Fibroblast of skin of left biceps (primary cell): ENCODE data around the gene GPR75.

ENCODE experiments used
- DNase-seq, 2 experiments: peaks; one replicate each; pipeline ENCODE4 v3.0.0-alpha.2; 2013; ENCODE audit warnings: low read depth in 2 of 2

Gene GPR75

GRCh38 chr2:53859206-53860181 is at the start of gene GPR75:
TSS of gene GPR75 (minus strand) at chr2:53859967. CDS start at chr2:53854756, 5,211 bp downstream.
- no peak for DNase-seq

- DNase-seq, result no peak
These were observed 47.8 kb upstream of the GPR75 start for GRCh38 chr2:53907582-53907981.

- no peak for DNase-seq
These were observed 45.6 kb upstream of the GPR75 start for GRCh38 chr2:53905396-53905795.

GRCh38 chr2:53903011-53903410 is 43.2 kb upstream of the GPR75 start:
- no peak for DNase-seq

GRCh38 chr2:53901192-53901591 is 41.4 kb upstream of the GPR75 start:
- DNase-seq, result no peak

- peak; percentile 14 to 16 for DNase-seq
These were observed 37.1 kb upstream of the GPR75 start for GRCh38 chr2:53896864-53897263.

GRCh38 chr2:53886406-53887280 is 26.9 kb upstream of the GPR75 start:
- no peak for DNase-seq

- DNase-seq, result no peak
These were observed 25.1 kb upstream of the GPR75 start for GRCh38 chr2:53884883-53885282.

GRCh38 chr2:53881986-53882385 is 22.2 kb upstream of the GPR75 start:
- no peak for DNase-seq

- DNase-seq, result no peak
These were observed 21.6 kb upstream of the GPR75 start for GRCh38 chr2:53881360-53881759.

- peak; percentile 36 to 42 for DNase-seq
These were observed 21.0 kb upstream of the GPR75 start for GRCh38 chr2:53880756-53881155.

GRCh38 chr2:53877556-53877955 is 17.8 kb upstream of the GPR75 start:
- no peak for DNase-seq

GRCh38 chr2:53877112-53877511 is 17.3 kb upstream of the GPR75 start:
- DNase-seq, result no peak

GRCh38 chr2:53874401-53874950 is 14.7 kb upstream of the GPR75 start:
- no peak for DNase-seq

- no peak for DNase-seq
These were observed 8.0 kb upstream of the GPR75 start for GRCh38 chr2:53867773-53868172.

GRCh38 chr2:53867169-53867568 is 7.4 kb upstream of the GPR75 start:
- no peak for DNase-seq

GRCh38 chr2:53865962-53866361 is 6.2 kb upstream of the GPR75 start:
- DNase-seq, result no peak

GRCh38 chr2:53865264-53865663 is 5.5 kb upstream of the GPR75 start:
- no peak for DNase-seq

- no peak for DNase-seq
These were observed 3.9 kb upstream of the GPR75 start for GRCh38 chr2:53863538-53864227.

GRCh38 chr2:53861824-53862223 is 2.1 kb upstream of the GPR75 start:
- no peak for DNase-seq

GRCh38 chr2:53856272-53856671 is 3.5 kb downstream of the GPR75 start:
- DNase-seq, result no peak

- DNase-seq, result no peak
These were observed 5.1 kb downstream of the GPR75 start for GRCh38 chr2:53854678-53855077.
